OCI-LY7 (cell line): ENCODE data around the gene ITGB2. TPM values are rescaled to one million over a fixed set of nuclear protein-coding genes. Genes with fewer than 3 reads are reported as not detected.

Experiments used
- BruUV-seq: library from RNA; stranded (reverse); fragments of 400-500 nt; replicated peaks from 2 replicates; lab custom pipeline; 2021; lab: Mats Ljungman, UMichigan
- CTCF ChIA-PET: fragments of 300-600 bp; sonication (Branson Sonifier 250); formaldehyde crosslinking; loops from one replicate; lab custom pipeline; 2022; ENCODE audit warnings: antibody characterized with exemption; ENCODE audit not compliant: unreplicated experiment; lab: Charles Lee
- POLR2A ChIA-PET: fragments of 300-600 bp; sonication (Branson Sonifier 250); formaldehyde crosslinking; loops from one replicate; lab custom pipeline; 2022; ENCODE audit warnings: antibody characterized with exemption; lab: Charles Lee
- DNase-seq: peaks from one replicate; pipeline ENCODE4 v3.0.0-alpha.2; 2015; ENCODE audit warnings: low spot score
- H2AFZ ChIP-seq: fragments of 200-600 bp; sonication (generic), shearing (Covaris generic); 2 replicates; pipeline ENCODE4 v1.6.1; 2014; ENCODE audit warnings: mild to moderate bottlenecking, antibody characterized with exemption, low read length, moderate library complexity
- H3K27ac ChIP-seq: fragments of 200-600 bp; sonication (generic); 2 replicates; pipeline ENCODE4 v1.5.1; 2014; ENCODE audit warnings: mixed run types, low read depth, mild to moderate bottlenecking, moderate library complexity, low read length, inconsistent platforms; ENCODE audit not compliant: poor library complexity, severe bottlenecking
- H3K36me3 ChIP-seq: fragments of 200-600 bp; sonication (generic); 2 replicates; pipeline ENCODE4 v1.6.1; 2014; ENCODE audit warnings: mild to moderate bottlenecking, antibody characterized with exemption, low read length, moderate library complexity, mixed read lengths; ENCODE audit not compliant: insufficient read depth
- H3K4me1 ChIP-seq: fragments of 200-600 bp; sonication (generic); 2 replicates; pipeline ENCODE4 v1.5.1; 2014; ENCODE audit warnings: mild to moderate bottlenecking, low read length; ENCODE audit not compliant: insufficient read depth, poor library complexity, severe bottlenecking
- H3K4me2 ChIP-seq: fragments of 200-600 bp; sonication (generic); 2 replicates; pipeline ENCODE4 v1.6.1; 2014; ENCODE audit warnings: mild to moderate bottlenecking, low read length
- H3K4me3 ChIP-seq: fragments of 200-600 bp; sonication (generic); 2 replicates; pipeline ENCODE4 v1.5.1; 2014; ENCODE audit warnings: mild to moderate bottlenecking, low read depth, low read length; ENCODE audit not compliant: poor library complexity, severe bottlenecking
- H3K79me2 ChIP-seq: fragments of 200-600 bp; sonication (generic); 2 replicates; pipeline ENCODE4 v1.6.1; 2016; ENCODE audit warnings: low read depth, mild to moderate bottlenecking, low read length, moderate library complexity, mixed read lengths; ENCODE audit not compliant: insufficient read depth
- H3K9me2 ChIP-seq: fragments of 200-600 bp; sonication (generic); 2 replicates; pipeline ENCODE4 v1.6.1; 2016; ENCODE audit warnings: mild to moderate bottlenecking, low read length, mixed read lengths; ENCODE audit not compliant: insufficient read depth
- H3K9me3 ChIP-seq: fragments of 200-600 bp; sonication (generic); 2 replicates; pipeline ENCODE4 v1.6.1; 2014; ENCODE audit warnings: mild to moderate bottlenecking, mixed run types, low read length, mixed read lengths
- H4K20me1 ChIP-seq: fragments of 200-600 bp; sonication (generic); 2 replicates; pipeline ENCODE4 v1.6.1; 2014; ENCODE audit warnings: mild to moderate bottlenecking, antibody characterized with exemption, low read length, moderate library complexity, mixed read lengths; ENCODE audit not compliant: insufficient read depth
- EZH2phosphoT487 ChIP-seq: fragments of 200-600 bp; sonication (generic); IDR thresholded peaks from 2 replicates; pipeline ENCODE4 v1.6.1; 2018; ENCODE audit warnings: low read depth, borderline replicate concordance, mild to moderate bottlenecking, mixed run types, antibody characterized with exemption, low read length, moderate library complexity, mixed read lengths
- intact Hi-C: fragments of 100-400 bp; cut with micrococcal nuclease; formaldehyde crosslinking; loops from one replicate; pipeline ENCODE4 v1.10.0; 2022; ENCODE audit not compliant: unreplicated experiment
- total RNA-seq, 2 experiments: library from RNA; depleted of rRNA in 1 of 2; stranded (reverse); fragments of >200 nt in 1 of 2; shearing (Covaris generic) in 1 of 2; gene quantifications; 2 replicates each; pipeline ENCODE4 v1.2.3, GENCODE V29; 2014 to 2022
- TF ChIP-seq, protein P1 (sequence below): fragments of 200-600 bp; sonication (generic); conservative IDR thresholded peaks from 2 replicates; pipeline ENCODE4 v1.5.1; 2014; ENCODE audit warnings: mild to moderate bottlenecking, antibody characterized with exemption, low read length, moderate library complexity, mixed read lengths

ITGB2 gene
- total RNA-seq, 2 experiments from 2014 or later = 11.6 to 78.9 TPM

DNA sequence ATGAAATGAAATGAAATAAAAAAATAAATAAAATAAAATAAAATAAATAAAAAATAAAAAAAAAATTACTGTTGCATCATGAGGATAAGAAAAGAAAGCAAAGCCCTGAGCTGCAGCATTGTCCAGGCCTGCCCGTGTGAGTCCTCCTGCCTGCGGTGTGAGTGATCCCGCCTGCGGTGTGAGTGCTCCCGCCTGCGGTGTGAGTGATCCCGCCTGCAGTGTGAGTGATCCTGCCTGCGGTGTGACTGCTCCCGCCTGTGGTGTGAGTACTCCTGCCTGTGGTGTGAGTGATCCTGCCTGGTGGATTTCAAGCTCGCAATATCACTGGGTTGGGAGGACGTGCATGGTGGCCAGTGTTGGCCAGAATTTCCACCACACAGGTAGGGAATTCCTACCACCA, 24.8 kb downstream of the ITGB2 start:
- Histone ChIP-seq H3K36me3 (no peaks in the 10 kb centered on the region), H3K79me2 (no peaks in the 10 kb centered on the region), H3K4me3 (no peak overlapping the region), H3K4me1 (no peaks in the 10 kb centered on the region), H2AFZ (no peak overlapping the region), H3K9me3 (no peaks in the 10 kb centered on the region), H3K9me2 (no peaks in the 10 kb centered on the region), H3K27ac (no peak overlapping the region), H4K20me1 (no peaks in the 10 kb centered on the region), H3K4me2 (no peak overlapping the region)
- BruUV-seq = no TSS peak
- intact Hi-C loops = no loop called here
- no peak for DNase-seq
- CTCF ChIA-PET = interaction anchor here (1.0 kb wide), 1 partner anchor 36 kb away, joined by 3 read pairs; no protein-coding TSS in a partner anchor
- POLR2A ChIA-PET = interaction anchor here (0.6 kb wide), 1 partner anchor 165 kb away, joined by 3 read pairs; no protein-coding TSS in a partner anchor
- TF ChIP-seq EZH2phosphoT487 = no peak
- TF ChIP-seq, protein P1, sequence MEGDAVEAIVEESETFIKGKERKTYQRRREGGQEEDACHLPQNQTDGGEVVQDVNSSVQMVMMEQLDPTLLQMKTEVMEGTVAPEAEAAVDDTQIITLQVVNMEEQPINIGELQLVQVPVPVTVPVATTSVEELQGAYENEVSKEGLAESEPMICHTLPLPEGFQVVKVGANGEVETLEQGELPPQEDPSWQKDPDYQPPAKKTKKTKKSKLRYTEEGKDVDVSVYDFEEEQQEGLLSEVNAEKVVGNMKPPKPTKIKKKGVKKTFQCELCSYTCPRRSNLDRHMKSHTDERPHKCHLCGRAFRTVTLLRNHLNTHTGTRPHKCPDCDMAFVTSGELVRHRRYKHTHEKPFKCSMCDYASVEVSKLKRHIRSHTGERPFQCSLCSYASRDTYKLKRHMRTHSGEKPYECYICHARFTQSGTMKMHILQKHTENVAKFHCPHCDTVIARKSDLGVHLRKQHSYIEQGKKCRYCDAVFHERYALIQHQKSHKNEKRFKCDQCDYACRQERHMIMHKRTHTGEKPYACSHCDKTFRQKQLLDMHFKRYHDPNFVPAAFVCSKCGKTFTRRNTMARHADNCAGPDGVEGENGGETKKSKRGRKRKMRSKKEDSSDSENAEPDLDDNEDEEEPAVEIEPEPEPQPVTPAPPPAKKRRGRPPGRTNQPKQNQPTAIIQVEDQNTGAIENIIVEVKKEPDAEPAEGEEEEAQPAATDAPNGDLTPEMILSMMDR = no peak

DNA sequence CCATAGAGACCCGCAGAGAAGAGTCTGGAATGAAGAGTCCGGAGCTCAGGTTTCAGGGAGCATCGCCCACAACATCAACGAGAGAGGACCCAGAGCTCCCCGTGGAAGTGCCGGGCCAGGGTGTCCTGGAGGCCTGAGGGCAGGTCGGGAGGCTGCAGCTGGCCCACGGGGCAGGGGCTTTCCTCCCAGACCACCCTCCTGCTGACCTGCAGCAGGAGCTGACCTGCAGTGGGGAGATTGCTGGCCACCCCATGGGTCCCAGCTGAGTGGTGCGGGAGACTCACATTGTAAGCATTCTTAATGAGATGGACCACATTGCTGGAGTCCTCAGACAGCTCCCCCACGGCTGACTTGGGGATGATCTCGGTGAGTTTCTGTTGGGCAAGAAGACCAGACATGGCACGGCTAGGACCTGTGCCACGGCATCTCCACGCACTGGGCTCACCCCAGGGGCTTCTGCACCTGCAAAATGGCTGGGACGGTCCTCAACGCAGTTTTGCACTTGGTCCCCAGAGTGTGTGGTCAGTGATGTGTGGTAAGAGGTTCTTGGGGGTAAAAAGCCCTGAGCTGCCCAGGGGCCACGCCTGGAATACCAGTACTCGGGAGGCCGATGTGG, 25.9 kb downstream of the ITGB2 start:
- no peak overlapping the region for H3K4me3 ChIP-seq
- no peak overlapping the region for H3K4me2 ChIP-seq
- H3K9me3 ChIP-seq = no peaks in the 10 kb centered on the region
- intact Hi-C loops = no loop called here
- POLR2A ChIA-PET = no interaction called here
- CTCF ChIA-PET = interaction anchor here (1.0 kb wide), 1 partner anchor 37 kb away, joined by 3 read pairs; no protein-coding TSS in a partner anchor
- H3K79me2 ChIP-seq = no peaks in the 10 kb centered on the region
- no peak overlapping the region for H3K27ac ChIP-seq
- H4K20me1 ChIP-seq = no peaks in the 10 kb centered on the region
- no peak for DNase-seq
- TF ChIP-seq, protein P1 = no peak
- no peak for TF ChIP-seq EZH2phosphoT487
- no peaks in the 10 kb centered on the region for H3K9me2 ChIP-seq
- no peaks in the 10 kb centered on the region for H3K36me3 ChIP-seq
- no TSS peak for BruUV-seq
- no peaks in the 10 kb centered on the region for H3K4me1 ChIP-seq
- H2AFZ ChIP-seq = no peak overlapping the region
